ENCODE results near the gene WNT9B.

- TF ChIP-seq, protein P1, sequence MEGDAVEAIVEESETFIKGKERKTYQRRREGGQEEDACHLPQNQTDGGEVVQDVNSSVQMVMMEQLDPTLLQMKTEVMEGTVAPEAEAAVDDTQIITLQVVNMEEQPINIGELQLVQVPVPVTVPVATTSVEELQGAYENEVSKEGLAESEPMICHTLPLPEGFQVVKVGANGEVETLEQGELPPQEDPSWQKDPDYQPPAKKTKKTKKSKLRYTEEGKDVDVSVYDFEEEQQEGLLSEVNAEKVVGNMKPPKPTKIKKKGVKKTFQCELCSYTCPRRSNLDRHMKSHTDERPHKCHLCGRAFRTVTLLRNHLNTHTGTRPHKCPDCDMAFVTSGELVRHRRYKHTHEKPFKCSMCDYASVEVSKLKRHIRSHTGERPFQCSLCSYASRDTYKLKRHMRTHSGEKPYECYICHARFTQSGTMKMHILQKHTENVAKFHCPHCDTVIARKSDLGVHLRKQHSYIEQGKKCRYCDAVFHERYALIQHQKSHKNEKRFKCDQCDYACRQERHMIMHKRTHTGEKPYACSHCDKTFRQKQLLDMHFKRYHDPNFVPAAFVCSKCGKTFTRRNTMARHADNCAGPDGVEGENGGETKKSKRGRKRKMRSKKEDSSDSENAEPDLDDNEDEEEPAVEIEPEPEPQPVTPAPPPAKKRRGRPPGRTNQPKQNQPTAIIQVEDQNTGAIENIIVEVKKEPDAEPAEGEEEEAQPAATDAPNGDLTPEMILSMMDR (IDR thresholded peaks at IDR 0.05): no peak
- TF ChIP-seq POLR2AphosphoS5 (IDR thresholded peaks at IDR 0.05; ENCODE audit: low read depth, low read length) (no peak), SIN3A (IDR thresholded peaks at IDR 0.05; ENCODE audit: borderline replicate concordance, insufficient read depth, low read depth, low read length) (no peak)
These were observed 8.6 kb downstream of the WNT9B start for GRCh38 chr17:46859996-46860395.

Measured in Panc1 (cell line).